GM12878 (cell line): Measurements from ENCODE around the gene INTS6. TPM values are rescaled to one million over a fixed set of nuclear protein-coding genes. Genes with fewer than 3 reads are reported as not detected.

ENCODE experiments used
- ATAC-seq: fragments of 200-7000 bp; cut with Tn5 transposase; 3 replicates; pipeline ENCODE4 v1.9.1; 2020; ENCODE audit warnings: mild to moderate bottlenecking, moderate library complexity
- BruUV-seq: library from RNA; stranded (reverse); fragments of 400-500 nt; replicated peaks from 2 replicates; lab custom pipeline; 2021; lab: Mats Ljungman, UMichigan
- CTCF ChIA-PET: fragments of 300-600 bp; sonication (Branson Sonifier 250); formaldehyde crosslinking; extraction: SDS; loops from one replicate; lab custom pipeline; 2021; ENCODE audit warnings: inconsistent platforms; lab: Yijun Ruan, JAX
- POLR2A ChIA-PET: fragments of 350-600 bp; formaldehyde crosslinking; extraction: SDS; loops from one replicate; lab custom pipeline; 2021; ENCODE audit warnings: inconsistent platforms; lab: Charles Lee
- RAD21 ChIA-PET: fragments of 300-600 bp; sonication (Branson Sonifier 250); formaldehyde crosslinking; loops from one replicate; lab custom pipeline; 2023; ENCODE audit warnings: antibody characterized with exemption; ENCODE audit not compliant: unreplicated experiment; lab: Charles Lee
- SMC1A ChIA-PET: fragments of 300-600 bp; sonication (Branson Sonifier 250); formaldehyde crosslinking; loops from one replicate; lab custom pipeline; 2023; ENCODE audit not compliant: unreplicated experiment, uncharacterized antibody; lab: Charles Lee
- DNase-seq: peaks from one replicate; pipeline ENCODE4 v3.0.0-alpha.2; 2011; ENCODE audit warnings: low read depth, low spot score
- FAIRE-seq: peaks from 3 replicates; lab custom pipeline; 2011; peaks lifted over from hg19 to GRCh38; lab: Jason Lieb, UNC
- H2AFZ ChIP-seq: 2 replicates; pipeline ENCODE4 v1.6.0; 2011; ENCODE audit warnings: low read depth, low read length, control low read depth; ENCODE audit not compliant: control insufficient read depth
- H3K27ac ChIP-seq: 2 replicates; pipeline ENCODE4 v1.5.1; 2011; ENCODE audit warnings: control low read depth; ENCODE audit not compliant: control insufficient read depth, insufficient read depth
- H3K27me3 ChIP-seq, 2 experiments: replicated peaks in 1 of 2; 2 replicates each; pipeline versions ENCODE4 v1.6.0 to v1.6.1; 2011; ENCODE audit warnings: low read length in 1 of 2; ENCODE audit not compliant: control insufficient read depth in 2 of 2, insufficient read depth in 2 of 2
- H3K36me3 ChIP-seq, 2 experiments: 2 replicates each; pipeline ENCODE4 v1.5.1; 2011; ENCODE audit warnings: low read length in 1 of 2; ENCODE audit not compliant: control insufficient read depth in 2 of 2, insufficient read depth in 2 of 2
- H3K4me1 ChIP-seq: 2 replicates; pipeline ENCODE4 v1.6.1; 2011; ENCODE audit warnings: mild to moderate bottlenecking, low read length, moderate library complexity, mixed read lengths; ENCODE audit not compliant: control insufficient read depth, insufficient read depth
- H3K4me2 ChIP-seq: 2 replicates; pipeline ENCODE4 v1.6.0; 2011; ENCODE audit warnings: control low read depth; ENCODE audit not compliant: control insufficient read depth, insufficient read depth
- H3K4me3 ChIP-seq: fragments of 200-600 bp; sonication (generic); 2 replicates; pipeline ENCODE4 v1.5.1; 2016
- H3K79me2 ChIP-seq: 2 replicates; pipeline ENCODE4 v1.6.0; 2011; ENCODE audit warnings: low read length; ENCODE audit not compliant: control insufficient read depth, insufficient read depth
- H3K9ac ChIP-seq: 2 replicates; pipeline ENCODE4 v1.8.0; 2011; ENCODE audit warnings: low read length, control low read depth, mixed read lengths; ENCODE audit not compliant: control insufficient read depth, insufficient read depth
- H3K9me3 ChIP-seq: replicated peaks from 3 replicates; pipeline ENCODE4 v1.5.1; 2011; ENCODE audit warnings: mild to moderate bottlenecking, low read length; ENCODE audit not compliant: control insufficient read depth, insufficient read depth
- H4K20me1 ChIP-seq: 2 replicates; pipeline ENCODE4 v1.6.0; 2011; ENCODE audit not compliant: control insufficient read depth, insufficient read depth
- BRCA1 ChIP-seq: IDR thresholded peaks from 2 replicates; pipeline ENCODE4 v1.6.1; 2011; ENCODE audit warnings: low read depth, low read length, improper control_type of control experiment
- DPF2 ChIP-seq: fragments of 450-650 bp; IDR thresholded peaks from 2 replicates; pipeline ENCODE4 v1.6.1; 2017; ENCODE audit warnings: mild to moderate bottlenecking
- EGR1 ChIP-seq, 2 experiments: IDR thresholded peaks; 1 replicate in 1 of 2; 2 replicates in 1 of 2; pipeline ENCODE4 v1.6.1; 2011 to 2012; ENCODE audit warnings: low read depth in 2 of 2, low read length in 2 of 2, borderline replicate concordance in 1 of 2, mild to moderate bottlenecking in 1 of 2, moderate library complexity in 1 of 2
- ESRRA ChIP-seq: IDR thresholded peaks from 2 replicates; pipeline ENCODE4 v1.6.1; 2012; ENCODE audit warnings: mild to moderate bottlenecking, low read length, improper control_type of control experiment
- EZH2 ChIP-seq: IDR thresholded peaks from 2 replicates; pipeline ENCODE4 v1.6.1; 2012; ENCODE audit warnings: low read depth, mild to moderate bottlenecking, control low read depth, inconsistent platforms, low read length, borderline replicate concordance; ENCODE audit not compliant: control insufficient read depth
- MYB ChIP-seq: fragments of 150-350 bp; IDR thresholded peaks from 2 replicates; pipeline ENCODE4 v1.6.1; 2014; ENCODE audit warnings: mild to moderate bottlenecking, low read depth, low read length, borderline replicate concordance
- NBN ChIP-seq: fragments of 450-650 bp; IDR thresholded peaks from 2 replicates; pipeline ENCODE4 v1.6.1; 2016
- RAD51 ChIP-seq: fragments of 450-650 bp; IDR thresholded peaks from 2 replicates; pipeline ENCODE4 v1.6.1; 2016; ENCODE audit warnings: moderate library complexity, mild to moderate bottlenecking, inconsistent platforms
- SIN3A ChIP-seq: IDR thresholded peaks from 2 replicates; pipeline ENCODE4 v1.6.1; 2012; ENCODE audit warnings: low read depth, low read length, improper control_type of control experiment
- TBL1XR1 ChIP-seq: IDR thresholded peaks from 2 replicates; pipeline ENCODE4 v1.6.1; 2012; ENCODE audit warnings: low read depth, low read length, improper control_type of control experiment
- WGBS: methylation state at CpG from one replicate; pipeline ENCODE4 v1.1.6; 2016; ENCODE audit warnings: low lambda C conversion rate; ENCODE audit not compliant: insufficient replicate concordance, insufficient coverage; ENCODE audit errors: missing lambda C conversion rate; 5-methylcytosine and 5-hydroxymethylcytosine counted together
- in situ Hi-C: fragments of 300-500 bp; cut with MboI; formaldehyde crosslinking; loops from 9 replicates; pipeline ENCODE4 v1.14.3; 2018; ENCODE audit warnings: mixed read lengths
- intact Hi-C: fragments of 100-400 bp; cut with micrococcal nuclease; formaldehyde crosslinking; loops from one replicate; pipeline ENCODE4 v1.14.2; 2022; ENCODE audit not compliant: unreplicated experiment
- polyA plus RNA-seq, 11 experiments: library from polyadenylated mRNA; depleted of rRNA in 4 of 11; unstranded in 6 of 11; stranded (reverse) in 5 of 11; fragments of >200 nt; fragmentation: Nextera tagmentation in 4 of 11; fragmentation: Illumina TruSeq in 1 of 11; extraction: Ambion mirVana in 4 of 11; extraction: Trizol in 1 of 11; gene quantifications; 1 replicate in 1 of 11; 2 replicates in 10 of 11; pipeline versions ENCODE4 v1.2.1 to v1.2.3, GENCODE V29; 2011 to 2016; ENCODE audit warnings: inconsistent platforms in 2 of 11, missing spikeins in 2 of 11, low read depth in 1 of 11
- total RNA-seq, 4 experiments: library from RNA; depleted of rRNA in 3 of 4; stranded (reverse); fragments of >200 nt in 3 of 4; fragmentation: Illumina TruSeq in 1 of 4; extraction: Trizol in 1 of 4; gene quantifications; 2 replicates each; pipeline versions ENCODE4 v1.2.1 to v1.2.3, GENCODE V29; 2013 to 2021
- TF ChIP-seq, protein P1 (sequence below): fragments of 450-650 bp; IDR thresholded peaks from 2 replicates; pipeline ENCODE4 v1.6.1; 2016; ENCODE audit warnings: mild to moderate bottlenecking

The INTS6 gene
- total and polyA plus RNA-seq, 10 of the 15 experiments (the other 5 are each of a cell fraction or from before 2014, with no cell fraction given) = 7.2 to 57.7 (median 30.9) TPM

DNA sequence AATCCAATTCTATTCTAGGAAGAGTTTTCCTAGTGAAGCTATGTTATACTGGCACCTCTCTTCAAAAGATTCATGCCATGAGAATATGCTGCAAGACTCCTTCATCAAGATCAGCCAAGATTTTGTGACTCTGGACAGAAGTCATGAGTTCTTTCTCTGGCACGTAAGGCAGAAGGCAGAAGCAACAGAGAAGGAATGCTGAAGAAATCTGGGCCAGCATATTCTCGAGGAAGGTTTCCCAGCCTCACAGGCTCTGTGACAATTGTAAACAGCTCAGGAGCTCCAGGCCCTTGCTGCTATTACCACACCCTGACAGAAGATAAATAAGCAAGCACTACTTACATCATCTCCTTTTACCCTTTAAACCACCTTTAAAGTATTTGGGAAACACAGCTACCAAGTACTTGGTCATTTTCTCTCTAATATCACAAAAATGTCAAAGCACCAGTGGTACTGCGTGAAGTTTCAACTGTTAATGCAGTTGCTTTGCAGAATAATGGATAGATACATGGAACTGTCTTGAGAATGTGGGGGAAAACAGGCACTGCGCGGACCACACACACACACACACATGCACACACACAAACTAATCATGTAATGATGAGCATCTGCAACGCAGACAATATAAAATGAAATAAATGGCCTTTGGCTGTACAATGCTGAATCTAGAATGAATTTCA lies 55.4 kb downstream of the INTS6 start:
- ChIA-PET CTCF (interaction anchor here (1.2 kb wide), 1 partner anchor 400 kb away, joined by 3 read pairs; no protein-coding TSS in a partner anchor), RAD21 (no interaction called here), SMC1A (interaction anchor here (1.3 kb wide), 1 partner anchor 24 kb away, joined by 3 read pairs; no protein-coding TSS in a partner anchor), POLR2A (interaction anchor here (0.6 to 1.5 kb wide), 3 partner anchors 17 to 56 kb away, joined by 3 read pairs; partner anchors contain the start of gene INTS6)
- Histone ChIP-seq H3K27ac (no peak overlapping the region), H4K20me1 (peaks cover 2% of the 10 kb centered on the region; the same call in 1 of the 2 replicates), H3K4me2 (no peak overlapping the region), H3K79me2 (peaks cover 45% of the 10 kb centered on the region), H2AFZ (no peak overlapping the region), H3K9me3 (no peaks in the 10 kb centered on the region; the same call in 2 of the 3 replicates), H3K36me3 (peaks cover 0 to 15% of the 10 kb centered on the region in 2 experiments; a peak in 2 of 4 replicates), H3K9ac (no peak overlapping the region), H3K4me1 (no peaks in the 10 kb centered on the region; the same call in 1 of the 2 replicates), H3K4me3 (no peak overlapping the region), H3K27me3 (no peaks in the 10 kb centered on the region)
- WGBS = 97% methylated on average over 6 of the region's 6 CpGs
- BruUV-seq = no TSS peak
- intact Hi-C loops (no loop called here), in situ Hi-C loops (no loop called here)
- ATAC-seq (peak; percentile 42; the same call in 2 of the 3 replicates), DNase-seq (no peak), FAIRE-seq (no peak)
- no peak for TF ChIP-seq ESRRA
- TF ChIP-seq TBL1XR1 = no peak
- no peak for TF ChIP-seq EZH2
- no peak for TF ChIP-seq DPF2
- no peak for TF ChIP-seq SIN3A
- TF ChIP-seq NBN = no peak
- TF ChIP-seq MYB = no peak
- no peak for TF ChIP-seq BRCA1
- TF ChIP-seq, protein P1, sequence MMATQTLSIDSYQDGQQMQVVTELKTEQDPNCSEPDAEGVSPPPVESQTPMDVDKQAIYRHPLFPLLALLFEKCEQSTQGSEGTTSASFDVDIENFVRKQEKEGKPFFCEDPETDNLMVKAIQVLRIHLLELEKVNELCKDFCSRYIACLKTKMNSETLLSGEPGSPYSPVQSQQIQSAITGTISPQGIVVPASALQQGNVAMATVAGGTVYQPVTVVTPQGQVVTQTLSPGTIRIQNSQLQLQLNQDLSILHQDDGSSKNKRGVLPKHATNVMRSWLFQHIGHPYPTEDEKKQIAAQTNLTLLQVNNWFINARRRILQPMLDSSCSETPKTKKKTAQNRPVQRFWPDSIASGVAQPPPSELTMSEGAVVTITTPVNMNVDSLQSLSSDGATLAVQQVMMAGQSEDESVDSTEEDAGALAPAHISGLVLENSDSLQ = no peak
- no peak for TF ChIP-seq RAD51
- TF ChIP-seq EGR1 (IDR thresholded peaks at IDR 0.05; ENCODE audit: borderline replicate concordance in 1 of 2, low read depth in 2 of 2, low read length in 2 of 2) = no peak
